HG03378 (cell line): ENCODE data around the gene ZFP92.

Experiments
- ATAC-seq: cut with Tn5 transposase; IDR thresholded peaks from one replicate; pipeline ENCODE4 v1.9.1; 2021; ENCODE audit warnings: mild to moderate bottlenecking, moderate library complexity; ENCODE audit not compliant: unreplicated experiment

Gene ZFP92

GRCh38 chrX:153450949-153451277, 39.6 kb downstream of the ZFP92 start:
- no peak for ATAC-seq

GRCh38 chrX:153454901-153455550, 43.8 kb downstream of the ZFP92 start:
- ATAC-seq, result no peak

- ATAC-seq, result no peak
These were observed 44.3 kb downstream of the ZFP92 start for GRCh38 chrX:153455571-153455970.

GRCh38 chrX:153456161-153456560, 44.9 kb downstream of the ZFP92 start:
- ATAC-seq, result no peak

- ATAC-seq, result no peak
These were observed 45.4 kb downstream of the ZFP92 start for GRCh38 chrX:153456704-153457103.

GRCh38 chrX:153457136-153457825, 46.0 kb downstream of the ZFP92 start:
- no peak for ATAC-seq

- no peak for ATAC-seq
These were observed 46.7 kb downstream of the ZFP92 start for GRCh38 chrX:153457827-153458466.

- no peak for ATAC-seq
These were observed 47.2 kb downstream of the ZFP92 start for GRCh38 chrX:153458476-153458875.

- ATAC-seq, result no peak
These were observed 48.7 kb downstream of the ZFP92 start for GRCh38 chrX:153459986-153460385.

- peak; percentile 49 for ATAC-seq
These were observed 49.6 kb downstream of the ZFP92 start for GRCh38 chrX:153460826-153461225.
